ENCODE data around the gene TBC1D2B. TPM values are rescaled to one million over a fixed set of nuclear protein-coding genes. Genes with fewer than 3 reads are reported as not detected.

Gene TBC1D2B
- total RNA-seq, 1 donor from 2014 or later, result 11.9 TPM

GRCh38 chr15:78077871-78078210, 330 bp upstream of the TBC1D2B start:
- DNase-seq, result no peak
- intact Hi-C loops (cut with micrococcal nuclease), result no loop called here
- ATAC-seq, result no peak

GRCh38 chr15:78076231-78077052, 1.1 kb downstream of the TBC1D2B start:
- intact Hi-C loops (cut with micrococcal nuclease), result no loop called here
- peak; percentile 23 for ATAC-seq

GRCh38 chr15:78075490-78076230, 1.9 kb downstream of the TBC1D2B start:
- ATAC-seq (peak; percentile 70), DNase-seq (no peak)
- intact Hi-C loops (cut with micrococcal nuclease), result no loop called here

More at GRCh38 chr15:78076231-78077052, 1.1 kb downstream of the TBC1D2B start:
- DNase-seq, result no peak

GRCh38 chr15:78073046-78073787, 4.3 kb downstream of the TBC1D2B start:
- no peak for ATAC-seq
- no peak for DNase-seq
- intact Hi-C loops (cut with micrococcal nuclease), result no loop called here

GRCh38 chr15:78072080-78072892, 5.2 kb downstream of the TBC1D2B start:
- no peak for DNase-seq
- intact Hi-C loops (cut with micrococcal nuclease), result no loop called here
- peak; percentile 30 for ATAC-seq

- intact Hi-C loops (cut with micrococcal nuclease), result no loop called here
- ATAC-seq (no peak), DNase-seq (no peak)
Observed at GRCh38 chr15:78071383-78071782, 6.1 kb downstream of the TBC1D2B start.

GRCh38 chr15:78070049-78070700, 7.3 kb downstream of the TBC1D2B start:
- ATAC-seq (no peak), DNase-seq (no peak)
- intact Hi-C loops (cut with micrococcal nuclease), result no loop called here

GRCh38 chr15:78069462-78070029, 8.0 kb downstream of the TBC1D2B start:
- DNase-seq (no peak), ATAC-seq (no peak)
- intact Hi-C loops (cut with micrococcal nuclease), result no loop called here

GRCh38 chr15:78069052-78069414, 8.5 kb downstream of the TBC1D2B start:
- no peak for DNase-seq
- intact Hi-C loops (cut with micrococcal nuclease), result no loop called here
- no peak for ATAC-seq

GRCh38 chr15:78067328-78068228, 9.9 kb downstream of the TBC1D2B start:
- intact Hi-C loops (cut with micrococcal nuclease), result no loop called here
- DNase-seq, result no peak
- no peak for ATAC-seq

- intact Hi-C loops (cut with micrococcal nuclease), result no loop called here
- no peak for DNase-seq
- no peak for ATAC-seq
Observed at GRCh38 chr15:78065973-78066946, 11.3 kb downstream of the TBC1D2B start.

- peak; percentile 70 for DNase-seq
- intact Hi-C loops (cut with micrococcal nuclease), result no loop called here
Observed at GRCh38 chr15:78065284-78065872, 12.1 kb downstream of the TBC1D2B start.

GRCh38 chr15:78064544-78064943, 13.0 kb downstream of the TBC1D2B start:
- no peak for DNase-seq
- intact Hi-C loops (cut with micrococcal nuclease), result no loop called here
- peak; percentile 61 for ATAC-seq

More at GRCh38 chr15:78065284-78065872, 12.1 kb downstream of the TBC1D2B start:
- ATAC-seq, result peak; percentile 84

GRCh38 chr15:78063970-78064385, 13.5 kb downstream of the TBC1D2B start:
- ATAC-seq (no peak), DNase-seq (no peak)
- intact Hi-C loops (cut with micrococcal nuclease), result no loop called here

- no peak for ATAC-seq
- intact Hi-C loops (cut with micrococcal nuclease), result no loop called here
- DNase-seq, result no peak
Observed at GRCh38 chr15:78063217-78063616, 14.3 kb downstream of the TBC1D2B start.

GRCh38 chr15:78061963-78062427, 15.5 kb downstream of the TBC1D2B start:
- intact Hi-C loops (cut with micrococcal nuclease), result no loop called here
- peak; percentile 43 for DNase-seq
- ATAC-seq, result no peak

All from left ventricle myocardium superior (tissue), 1 donor.